DND-41 (cell line): ENCODE results near the gene MROH7.

Experiments
- ATAC-seq: fragments of 200-7000 bp; cut with Tn5 transposase; 3 replicates; pipeline ENCODE4 v1.9.1; 2021; ENCODE audit warnings: low read depth; ENCODE audit not compliant: insufficient read depth
- DNase-seq: peaks from one replicate; pipeline ENCODE4 v3.0.0-alpha.2; 2020
- H2AFZ ChIP-seq: 2 replicates; pipeline ENCODE4 v1.6.0; 2012; ENCODE audit warnings: low read depth, low read length
- H3K27ac ChIP-seq: 2 replicates; pipeline ENCODE4 v1.5.1; 2012; ENCODE audit warnings: low read length, inconsistent platforms
- H3K27me3 ChIP-seq: fragments of 200-600 bp; sonication (generic); 2 replicates; pipeline ENCODE4 v1.6.0; 2012; ENCODE audit warnings: low read length, mild to moderate bottlenecking, inconsistent platforms; ENCODE audit not compliant: insufficient read depth, poor library complexity
- H3K36me3 ChIP-seq: 2 replicates; pipeline ENCODE4 v1.5.1; 2012; ENCODE audit warnings: low read length, inconsistent platforms; ENCODE audit not compliant: insufficient read depth
- H3K4me1 ChIP-seq: 2 replicates; pipeline ENCODE4 v1.5.1; 2012; ENCODE audit warnings: mild to moderate bottlenecking, low read length; ENCODE audit not compliant: insufficient read depth
- H3K4me2 ChIP-seq: 2 replicates; pipeline ENCODE4 v1.6.0; 2012; ENCODE audit warnings: mild to moderate bottlenecking, moderate library complexity, low read length, inconsistent platforms; ENCODE audit not compliant: insufficient read depth
- H3K4me3 ChIP-seq, 2 experiments: fragments of 200-600 bp in 1 of 2; shearing (Covaris generic) in 1 of 2; 2 replicates each; pipeline ENCODE4 v1.5.1; 2012 to 2016; ENCODE audit warnings: inconsistent platforms in 2 of 2, low read length in 2 of 2, mild to moderate bottlenecking in 2 of 2, low read depth in 1 of 2, moderate library complexity in 1 of 2
- H3K79me2 ChIP-seq: 2 replicates; pipeline ENCODE4 v1.6.0; 2012; ENCODE audit warnings: low read length, inconsistent platforms; ENCODE audit not compliant: insufficient read depth
- H3K9ac ChIP-seq: 2 replicates; pipeline ENCODE4 v1.6.0; 2012; ENCODE audit warnings: low read depth, mild to moderate bottlenecking, inconsistent platforms, low read length, moderate library complexity
- H3K9me3 ChIP-seq: 2 replicates; pipeline ENCODE4 v1.5.1; 2012; ENCODE audit warnings: low read length, moderate library complexity, mild to moderate bottlenecking, inconsistent platforms; ENCODE audit not compliant: insufficient read depth, severe bottlenecking
- H4K20me1 ChIP-seq: 2 replicates; pipeline ENCODE4 v1.6.0; 2012; ENCODE audit warnings: low read length; ENCODE audit not compliant: insufficient read depth
- CTCF ChIP-seq: IDR thresholded peaks from 2 replicates; pipeline ENCODE4 v1.5.1; 2012; ENCODE audit warnings: borderline replicate concordance, low read length, moderate library complexity, mild to moderate bottlenecking; ENCODE audit not compliant: poor library complexity, severe bottlenecking; ENCODE audit errors: extremely low read depth
- EZH2 ChIP-seq: IDR thresholded peaks from 3 replicates; pipeline ENCODE4 v1.6.1; 2012; ENCODE audit warnings: borderline replicate concordance, low read depth, mild to moderate bottlenecking, moderate library complexity, low read length, inconsistent platforms; ENCODE audit not compliant: severe bottlenecking

MROH7 gene

GRCh38 chr1:54754045-54754444 is 112.5 kb downstream of the MROH7 start:
- no peak overlapping the region for H3K4me2 ChIP-seq
- no peaks in the 10 kb centered on the region for H3K79me2 ChIP-seq
- no peak overlapping the region for H3K4me3 ChIP-seq
- no peak overlapping the region for H3K27ac ChIP-seq
- H2AFZ ChIP-seq = no peak overlapping the region
- H3K9ac ChIP-seq = no peak overlapping the region
- peak; percentile 10 for DNase-seq
- peak; percentile 31; the same call in 2 of the 3 replicates for ATAC-seq
- peaks cover 30% of the 10 kb centered on the region for H3K36me3 ChIP-seq
- H3K27me3 ChIP-seq = no peaks in the 10 kb centered on the region
- no peaks in the 10 kb centered on the region for H3K9me3 ChIP-seq
- TF ChIP-seq CTCF (no peak), EZH2 (no peak)
- no peaks in the 10 kb centered on the region for H3K4me1 ChIP-seq
- H4K20me1 ChIP-seq = no peaks in the 10 kb centered on the region; the same call in 1 of the 2 replicates

GRCh38 chr1:54754486-54755285 is 113.1 kb downstream of the MROH7 start:
- Histone ChIP-seq H3K4me2 (no peak overlapping the region), H3K36me3 (peaks cover 30% of the 10 kb centered on the region), H3K4me1 (no peaks in the 10 kb centered on the region), H3K27me3 (no peaks in the 10 kb centered on the region), H4K20me1 (no peaks in the 10 kb centered on the region; the same call in 1 of the 2 replicates), H3K27ac (no peak overlapping the region), H3K79me2 (no peaks in the 10 kb centered on the region), H3K4me3 (no peak overlapping the region), H2AFZ (no peak overlapping the region), H3K9me3 (no peaks in the 10 kb centered on the region), H3K9ac (no peak overlapping the region)
- TF ChIP-seq CTCF (no peak), EZH2 (no peak)
- ATAC-seq (no peak), DNase-seq (no peak)

GRCh38 chr1:54757833-54758232 is 116.2 kb downstream of the MROH7 start:
- H3K27ac ChIP-seq = no peak overlapping the region
- ATAC-seq (no peak), DNase-seq (no peak)
- H3K4me2 ChIP-seq = no peak overlapping the region
- H3K79me2 ChIP-seq = peaks cover 3% of the 10 kb centered on the region; the same call in 1 of the 2 replicates
- no peaks in the 10 kb centered on the region for H3K9me3 ChIP-seq
- H3K36me3 ChIP-seq = peaks cover 30% of the 10 kb centered on the region
- H3K4me3 ChIP-seq = no peak overlapping the region
- no peak for TF ChIP-seq EZH2
- no peak for TF ChIP-seq CTCF
- peaks cover 3% of the 10 kb centered on the region for H3K4me1 ChIP-seq
- no peak overlapping the region for H2AFZ ChIP-seq
- H3K9ac ChIP-seq = no peak overlapping the region
- no peaks in the 10 kb centered on the region; the same call in 1 of the 2 replicates for H4K20me1 ChIP-seq
- no peaks in the 10 kb centered on the region for H3K27me3 ChIP-seq
